ENCODE results near the gene ATG101.
A peak's percentile ranks its signal among the peaks of the same experiment; 100 is the strongest.
"Not testable (repeated sequence)": the region's sequence is repeated elsewhere in the genome, so short reads cannot be mapped to it uniquely, and the experiment has no call there.

Gene ATG101

DNA sequence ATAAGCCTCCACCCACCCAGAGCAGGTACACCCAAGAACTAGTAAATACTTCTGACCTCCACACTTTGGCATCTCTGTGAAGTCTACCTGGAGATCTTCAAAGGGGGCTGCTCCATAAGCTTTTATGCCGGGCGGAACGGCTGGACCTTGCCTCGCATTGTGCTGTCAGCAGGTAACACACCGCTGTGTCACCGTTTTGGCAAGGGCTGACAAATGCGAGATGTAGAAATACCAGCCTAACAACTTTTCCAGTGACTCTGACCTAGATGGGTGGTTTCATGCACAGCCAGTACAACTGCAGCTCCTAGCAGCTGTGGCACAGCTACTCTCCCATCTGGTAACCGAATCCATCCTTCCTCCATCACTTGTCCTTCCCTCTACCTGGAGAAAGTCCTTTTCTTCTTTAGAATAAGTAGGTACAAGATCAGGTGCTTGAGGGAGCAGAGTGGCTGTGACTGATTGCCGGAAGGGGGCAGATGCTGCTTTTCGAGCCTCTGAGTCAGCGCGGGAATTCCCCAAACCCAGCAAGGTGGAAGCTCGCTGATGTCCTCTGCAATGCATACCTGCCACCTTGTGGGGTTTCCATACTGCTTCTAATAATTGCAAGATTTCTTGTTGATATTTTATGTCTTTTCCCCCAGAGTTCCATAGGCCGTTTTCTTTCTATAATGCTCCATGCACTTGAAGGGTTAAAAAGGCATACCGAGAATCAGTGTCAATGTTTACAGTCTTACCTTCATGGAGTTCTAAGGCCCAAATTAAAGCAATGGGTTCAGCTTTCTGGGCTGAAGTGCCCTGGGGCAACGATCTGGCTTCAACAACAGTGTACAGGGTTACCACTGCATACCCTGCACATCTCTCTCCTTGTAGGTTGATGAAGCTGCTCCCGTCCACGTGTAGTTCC, 46.7 kb downstream of the ATG101 start:
- peak; percentile 69 for DNase-seq

DNA sequence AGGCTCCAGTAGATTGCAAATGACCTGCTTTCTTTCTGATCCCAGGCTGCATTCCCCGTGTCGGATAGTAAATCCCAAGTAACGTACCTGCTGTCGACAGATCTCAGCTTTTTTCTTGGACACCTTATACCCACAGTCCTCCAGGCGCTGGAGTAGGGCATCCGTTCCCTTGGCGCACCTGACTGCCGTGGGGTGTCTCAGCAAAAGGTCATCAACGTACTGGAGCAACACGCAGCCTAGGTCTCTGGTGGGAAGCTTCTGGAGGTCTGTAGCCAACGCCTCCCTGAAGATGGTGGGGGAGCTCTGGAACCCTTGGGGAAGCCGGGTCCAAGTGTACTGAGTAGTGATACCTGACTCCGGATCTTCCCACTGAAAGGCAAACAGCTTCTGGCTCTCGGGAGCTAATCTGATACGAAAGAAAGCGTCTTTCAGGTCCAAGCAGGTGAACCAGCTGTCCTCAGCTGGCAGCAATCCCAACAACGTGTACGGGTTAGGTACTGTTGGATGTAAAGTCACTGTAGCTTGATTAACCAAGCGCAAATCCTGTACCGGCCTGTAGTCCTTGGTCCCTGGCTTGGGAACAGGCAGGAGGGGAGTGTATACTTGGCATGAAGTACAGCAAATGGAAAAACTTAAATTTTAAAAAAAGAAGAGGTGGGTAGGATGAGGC, 48.2 kb downstream of the ATG101 start:
- DNase-seq: not testable (repeated sequence)

DNA sequence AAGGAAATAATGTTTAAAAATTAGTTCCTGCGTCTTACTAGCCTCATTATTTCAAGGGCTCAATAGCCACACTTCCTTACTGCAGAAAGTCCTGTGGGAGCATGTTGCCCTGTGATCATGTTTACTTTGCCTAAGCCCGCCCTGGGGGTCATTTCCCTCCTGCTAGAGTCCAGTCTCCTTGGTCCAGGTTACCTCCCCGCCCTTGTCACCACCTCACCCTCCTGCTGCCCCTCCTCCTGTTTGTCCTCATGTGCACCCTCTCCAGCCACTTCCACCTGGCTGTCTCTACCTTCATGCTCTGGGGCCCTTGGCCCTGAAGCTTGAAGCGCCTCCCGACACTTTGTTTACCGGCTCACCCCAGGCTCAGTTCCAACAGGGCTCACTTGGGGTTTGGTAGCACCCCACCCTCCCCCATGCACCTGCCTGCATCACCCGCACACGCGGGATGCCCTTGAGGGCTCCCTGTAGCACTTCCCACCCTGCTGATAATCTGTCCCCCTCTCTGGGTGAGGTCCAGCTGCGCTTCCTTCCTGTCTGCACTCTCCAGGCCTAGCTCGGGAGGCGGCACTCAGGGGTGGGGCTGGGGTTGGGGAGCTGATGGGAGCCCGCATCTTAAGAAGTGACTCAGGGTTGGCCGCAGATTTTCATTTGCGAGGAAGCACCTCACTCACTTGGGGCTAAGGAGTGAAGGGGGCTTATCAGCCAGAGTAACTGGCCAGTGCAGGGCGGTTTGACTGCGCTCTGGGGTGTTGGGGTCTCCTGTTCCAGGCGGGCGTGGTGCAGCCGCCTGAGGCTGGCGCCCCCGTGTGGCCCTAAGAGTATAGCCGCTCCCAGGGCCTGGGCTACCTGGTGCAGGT, 49.8 kb downstream of the ATG101 start:
- DNase-seq: peak; percentile 48

DNA sequence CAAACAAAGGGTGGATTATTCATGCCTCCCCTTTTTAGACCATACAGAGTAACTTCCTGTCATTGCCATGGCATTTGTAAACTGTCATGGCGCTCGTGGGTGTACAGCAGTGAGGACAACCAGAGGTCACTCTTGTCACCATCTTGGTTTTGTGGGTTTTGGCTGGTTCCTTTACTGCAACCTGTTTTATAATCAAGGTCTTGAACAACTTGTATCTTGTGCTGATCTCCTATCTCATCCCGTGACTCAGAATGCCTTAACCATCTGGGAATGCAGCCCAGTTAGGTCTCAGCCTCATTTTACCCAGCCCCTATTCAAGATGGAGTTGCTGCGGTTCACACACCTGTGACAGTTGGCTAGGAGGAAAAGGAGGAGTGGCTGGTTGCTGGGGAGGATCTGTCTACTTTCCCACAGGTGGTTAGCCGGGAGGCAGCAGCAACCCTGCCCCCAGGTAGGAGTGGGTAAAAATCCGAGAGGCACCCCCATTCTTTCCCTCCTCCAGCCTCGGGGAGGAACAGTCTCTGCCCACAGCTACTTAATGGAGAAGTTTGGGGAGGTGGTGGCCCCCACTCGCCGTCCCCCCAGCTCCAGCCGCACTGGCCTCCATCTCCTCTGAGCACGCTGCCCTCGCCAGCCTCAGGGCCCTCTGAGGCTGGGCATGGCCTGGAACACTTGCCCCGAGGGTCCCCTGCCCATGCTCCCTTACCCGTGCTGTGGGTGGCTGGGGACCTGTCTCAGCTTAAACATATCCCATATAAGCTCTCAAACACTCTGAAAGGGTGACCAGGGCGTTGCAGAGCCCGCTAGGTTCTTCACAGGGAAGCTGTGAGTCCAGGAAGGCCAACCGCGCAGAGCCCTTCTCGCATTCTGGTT, 51.4 kb downstream of the ATG101 start:
- DNase-seq: no peak

DNA sequence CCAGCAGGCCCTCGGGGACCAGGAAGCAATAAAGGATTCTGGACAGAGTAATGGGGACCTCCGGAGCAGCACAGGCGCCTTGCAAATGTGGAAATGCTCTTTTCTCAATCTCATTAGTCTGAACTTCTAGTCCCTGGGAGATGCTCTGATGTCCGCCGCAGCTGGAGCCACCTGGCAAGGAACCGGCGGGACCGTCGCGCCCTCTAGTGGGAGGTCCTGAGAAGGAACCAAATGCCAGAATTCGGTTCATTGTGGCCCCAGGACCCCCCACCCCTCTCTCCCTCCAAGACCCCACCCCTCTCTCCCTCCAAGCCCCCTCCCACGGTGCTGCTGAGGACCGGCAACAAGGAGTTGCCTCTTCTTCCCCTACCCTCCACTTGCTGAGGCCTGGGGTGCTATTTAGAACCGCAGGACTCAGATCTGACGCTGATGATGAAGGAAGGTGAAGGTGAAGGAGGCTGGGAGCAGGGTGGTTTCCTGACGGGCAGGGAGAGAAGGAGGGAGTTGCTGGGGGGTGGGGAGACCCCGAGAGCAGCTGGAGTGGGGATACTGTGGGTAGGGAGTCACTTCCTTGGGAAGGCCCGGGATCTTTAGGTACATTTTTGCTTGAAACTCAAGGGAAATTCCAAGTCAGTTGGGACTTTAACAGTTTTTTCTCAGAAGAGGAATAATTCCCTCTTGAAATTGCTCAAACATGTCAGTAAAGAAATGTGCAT, 52.2 kb downstream of the ATG101 start:
- peak; percentile 58 for DNase-seq

DNA sequence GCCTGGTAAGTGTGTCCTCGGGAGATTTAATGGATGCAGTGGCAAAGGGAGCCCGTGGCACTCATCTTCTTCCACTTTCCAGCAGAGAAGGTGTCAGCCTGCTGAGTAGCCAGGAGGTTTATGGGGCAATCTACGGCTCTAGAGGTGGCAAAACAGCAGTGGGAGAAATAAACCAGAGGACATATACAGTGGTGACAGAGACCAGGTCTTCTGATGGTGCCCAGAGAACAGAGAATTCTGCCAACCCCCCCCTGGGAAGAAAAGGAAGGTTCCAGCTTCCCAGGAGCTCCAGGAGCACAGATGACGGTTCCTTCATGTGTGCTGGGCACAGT, 52.7 kb downstream of the ATG101 start:
- no peak for DNase-seq

DNA sequence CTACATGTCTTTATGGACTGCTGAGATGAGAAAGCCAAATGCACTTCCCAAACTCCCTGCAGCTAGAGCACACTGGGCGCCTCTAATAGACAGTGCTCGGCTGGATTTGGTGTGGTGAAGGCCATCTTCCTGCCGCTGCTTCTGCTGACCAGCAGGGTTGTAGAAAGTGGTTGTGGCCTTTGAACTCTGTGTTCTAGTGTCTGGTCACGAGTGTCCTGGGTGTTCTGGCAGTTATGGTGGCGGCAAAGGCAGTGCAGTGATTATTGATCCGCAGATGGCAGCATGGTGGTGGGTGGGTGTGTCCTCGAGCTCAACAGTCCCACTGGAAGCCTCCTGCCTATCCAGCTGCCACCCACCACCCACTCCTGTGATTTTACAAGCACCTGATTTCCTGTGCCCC, 53.1 kb downstream of the ATG101 start:
- no peak for DNase-seq

DNA sequence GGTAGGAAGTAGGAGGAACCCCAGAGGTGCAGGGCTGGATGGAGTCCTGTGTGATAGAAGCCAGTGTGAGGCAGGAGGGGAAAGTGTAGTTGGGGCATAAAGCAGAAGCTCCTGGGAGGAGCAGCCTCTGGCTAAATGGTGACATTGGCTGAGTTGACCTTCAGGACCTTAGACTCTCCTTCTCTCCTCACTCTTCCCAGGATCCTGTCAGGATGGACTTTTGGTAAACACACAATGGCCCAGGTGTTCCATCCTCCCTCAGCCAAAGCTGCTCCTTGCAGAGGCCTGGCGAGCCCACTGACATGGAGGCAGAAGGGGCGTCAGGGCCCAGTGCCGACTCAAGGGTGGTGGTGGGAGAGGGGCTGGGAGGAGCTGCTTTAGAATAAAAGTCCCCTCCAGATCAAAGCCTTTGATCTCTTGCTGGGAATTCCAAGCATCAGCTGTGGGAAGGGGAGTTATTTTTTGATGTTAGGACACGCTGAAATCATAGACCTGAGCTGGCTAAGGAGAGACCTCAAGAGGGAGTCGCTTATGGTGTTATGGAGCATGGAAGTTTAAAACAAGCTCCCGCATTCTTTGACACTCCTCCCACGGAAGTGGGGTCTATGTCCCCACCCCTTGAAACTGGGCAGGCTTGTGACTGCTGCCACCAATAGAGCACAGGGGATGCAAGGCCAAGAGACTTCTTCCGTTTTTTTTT, 53.9 kb downstream of the ATG101 start:
- no peak for DNase-seq

DNA sequence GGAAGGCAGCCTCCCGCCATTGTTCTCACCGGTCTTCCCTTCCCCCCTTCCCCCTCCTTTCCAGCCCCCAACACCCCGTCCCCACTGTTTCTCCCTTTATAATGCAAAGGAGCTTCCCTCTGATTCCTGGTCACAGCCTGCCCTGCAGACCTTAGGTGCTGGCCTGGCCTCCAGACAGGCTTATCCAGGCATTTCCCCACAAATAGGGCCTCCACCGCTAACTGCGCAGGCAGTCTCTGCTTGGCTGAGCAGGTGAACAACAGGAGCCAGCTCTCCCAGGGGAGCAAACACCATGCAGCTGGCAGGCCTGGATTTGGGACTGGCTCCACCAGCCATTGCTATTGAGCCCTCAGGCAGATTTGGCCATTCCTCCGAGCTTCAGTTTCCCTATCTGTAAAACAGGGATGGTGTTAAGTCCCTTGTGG, 55.7 kb downstream of the ATG101 start:
- DNase-seq: no peak

DNA sequence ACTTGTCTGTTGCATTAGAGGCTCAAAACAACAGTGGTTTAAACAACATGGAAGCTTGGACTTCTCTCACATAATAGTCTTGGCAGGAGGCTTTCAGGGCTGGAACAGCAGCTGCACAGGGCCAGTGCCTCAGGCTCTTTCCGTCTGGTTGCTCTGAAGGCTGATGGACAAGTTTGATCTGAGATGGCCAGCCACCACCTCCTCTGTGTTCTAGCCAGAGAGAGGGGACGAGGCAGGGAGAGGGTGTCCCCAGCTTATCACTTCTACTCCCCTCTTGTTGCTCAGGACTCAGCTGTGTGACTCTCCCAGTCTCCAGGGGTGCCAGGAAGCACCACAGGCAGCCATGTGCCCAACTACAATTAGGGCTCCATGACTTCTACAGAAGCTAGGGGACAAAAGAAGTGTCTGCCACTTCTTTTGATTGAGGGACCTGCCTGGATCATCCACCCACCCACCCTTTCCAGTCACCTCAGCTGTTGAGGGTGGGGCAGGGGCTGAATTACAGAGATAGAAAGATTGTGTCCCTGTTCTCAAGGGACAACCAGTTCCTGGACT, 56.3 kb downstream of the ATG101 start:
- DNase-seq: no peak
